Neuronal stem cell (in vitro differentiated cells): ENCODE measurements around the gene PCDHB11.
"Not testable (repeated sequence)": the region's sequence is repeated elsewhere in the genome, so short reads cannot be mapped to it uniquely, and the experiment has no call there.

ENCODE experiments used
- DNase-seq: peaks from one replicate; pipeline ENCODE4 v3.0.0-alpha.2; 2013; ENCODE audit warnings: low spot score
- H2AFZ ChIP-seq: one replicate; pipeline ENCODE4 v1.6.1; 2013; ENCODE audit warnings: mild to moderate bottlenecking, low read length, inconsistent platforms
- H2AK5ac ChIP-seq: 2 replicates; pipeline ENCODE4 v1.6.1; 2013; ENCODE audit warnings: low read depth, mild to moderate bottlenecking, inconsistent platforms, low read length, moderate library complexity, mixed read lengths
- H2BK120ac ChIP-seq: 2 replicates; pipeline ENCODE4 v1.6.1; 2013; ENCODE audit warnings: low read depth, mild to moderate bottlenecking, inconsistent platforms, low read length, moderate library complexity, mixed read lengths
- H2BK12ac ChIP-seq: one replicate; pipeline ENCODE4 v1.6.1; 2013; ENCODE audit warnings: low read length, inconsistent platforms
- H2BK15ac ChIP-seq: 2 replicates; pipeline ENCODE4 v1.6.1; 2013; ENCODE audit warnings: mild to moderate bottlenecking, low read length, inconsistent platforms, mixed read lengths
- H2BK5ac ChIP-seq: one replicate; pipeline ENCODE4 v1.6.1; 2013; ENCODE audit warnings: inconsistent platforms, mild to moderate bottlenecking, low read length, moderate library complexity
- H3K14ac ChIP-seq: one replicate; pipeline ENCODE4 v1.6.1; 2013; ENCODE audit warnings: low read length, inconsistent platforms
- H3K18ac ChIP-seq: 2 replicates; pipeline ENCODE4 v1.6.1; 2013; ENCODE audit warnings: low read length, inconsistent platforms
- H3K23ac ChIP-seq: 2 replicates; pipeline ENCODE4 v1.6.1; 2013; ENCODE audit warnings: low read depth, mild to moderate bottlenecking, mixed read lengths, low read length, inconsistent platforms; ENCODE audit not compliant: poor library complexity
- H3K27ac ChIP-seq: replicated peaks from 3 replicates; pipeline ENCODE4 v1.5.1; 2013; ENCODE audit warnings: low read length, inconsistent platforms
- H3K27me3 ChIP-seq, 3 experiments: 2 replicates each; pipeline ENCODE4 v1.6.1; 2013; ENCODE audit warnings: low read length in 3 of 3, mild to moderate bottlenecking in 2 of 3, inconsistent platforms in 1 of 3, low read depth in 1 of 3, mixed read lengths in 1 of 3, moderate library complexity in 1 of 3; ENCODE audit not compliant: control insufficient read depth in 3 of 3, insufficient read depth in 3 of 3
- H3K36me3 ChIP-seq, 2 donors: replicated peaks in 1 of 2; 2 replicates each; pipeline ENCODE4 v1.6.1; 2013; ENCODE audit warnings: low read length in 2 of 2; ENCODE audit not compliant: control insufficient read depth in 2 of 2, insufficient read depth in 2 of 2
- H3K4ac ChIP-seq: 2 replicates; pipeline ENCODE4 v1.6.1; 2013; ENCODE audit warnings: inconsistent platforms, mild to moderate bottlenecking, low read length, moderate library complexity
- H3K4me1 ChIP-seq, 2 donors: 1 replicate in 1 of 2; 2 replicates in 1 of 2; pipeline ENCODE4 v1.6.1; 2013; ENCODE audit warnings: low read length in 2 of 2, low read depth in 1 of 2; ENCODE audit not compliant: control insufficient read depth in 2 of 2, insufficient read depth in 1 of 2
- H3K4me2 ChIP-seq: one replicate; pipeline ENCODE4 v1.6.1; 2013; ENCODE audit warnings: mild to moderate bottlenecking, low read length, inconsistent platforms; ENCODE audit not compliant: insufficient read depth, poor library complexity, severe bottlenecking
- H3K4me3 ChIP-seq, 2 donors: 2 replicates each; pipeline ENCODE4 v1.5.1; 2013; ENCODE audit warnings: low read length in 2 of 2, mild to moderate bottlenecking in 2 of 2, inconsistent platforms in 1 of 2, moderate library complexity in 1 of 2
- H3K79me1 ChIP-seq: one replicate; pipeline ENCODE4 v1.6.1; 2013; ENCODE audit warnings: low read depth, mild to moderate bottlenecking, inconsistent platforms, low read length, moderate library complexity
- H3K9ac ChIP-seq: one replicate; pipeline ENCODE4 v1.6.1; 2013; ENCODE audit warnings: mild to moderate bottlenecking, low read depth, low read length, inconsistent platforms; ENCODE audit not compliant: poor library complexity
- H3K9me3 ChIP-seq, 2 donors: replicated peaks in 1 of 2; 2 replicates each; pipeline versions ENCODE3 to v1.6.1; 2013; ENCODE audit warnings: low read length in 2 of 2, mild to moderate bottlenecking in 2 of 2, inconsistent platforms in 1 of 2, low read depth in 1 of 2, mixed read lengths in 1 of 2, moderate library complexity in 1 of 2; ENCODE audit not compliant: control insufficient read depth in 2 of 2, insufficient read depth in 1 of 2
- H4K8ac ChIP-seq: one replicate; pipeline ENCODE4 v1.6.1; 2013; ENCODE audit warnings: low read depth, mild to moderate bottlenecking, inconsistent platforms, low read length, moderate library complexity
- H4K91ac ChIP-seq: one replicate; pipeline ENCODE4 v1.6.1; 2013; ENCODE audit warnings: low read length, low read depth, mild to moderate bottlenecking, inconsistent platforms; ENCODE audit not compliant: poor library complexity
- WGBS, 2 donors: extraction: QIAGEN DNeasy Blood & Tissue Kit; methylation state at CpG; one replicate each; pipeline ENCODE4 v1.1.7; 2013; ENCODE audit warnings: missing lambda C conversion rate in 2 of 2, mixed read lengths in 1 of 2; ENCODE audit not compliant: insufficient read length in 2 of 2, insufficient replicate concordance in 1 of 2; ENCODE audit errors: extremely low coverage in 2 of 2; 5-methylcytosine and 5-hydroxymethylcytosine counted together

PCDHB11 gene

GRCh38 chr5:141234109-141234667 is 34.8 kb downstream of the PCDHB11 start:
- H3K14ac ChIP-seq: no peak overlapping the region
- no peak overlapping the region for H2AFZ ChIP-seq
- no peak overlapping the region for H2BK5ac ChIP-seq
- H3K4me1 ChIP-seq: no peaks in the 10 kb centered on the region
- no peak overlapping the region for H3K23ac ChIP-seq
- H3K27me3 ChIP-seq: no peaks in the 10 kb centered on the region
- no peak overlapping the region for H3K4me3 ChIP-seq
- H3K9ac ChIP-seq: no peak overlapping the region
- no peak overlapping the region for H2BK15ac ChIP-seq
- H3K27ac ChIP-seq: no peak overlapping the region
- WGBS, 2 donors: no CpG with 5 or more reads among the region's 15 CpGs
- peaks cover 7 to 29% of the 10 kb centered on the region in 2 donors for H3K9me3 ChIP-seq
- H3K79me1 ChIP-seq: peaks cover 3% of the 10 kb centered on the region
- H2BK120ac ChIP-seq: no peak overlapping the region
- no peak overlapping the region for H4K91ac ChIP-seq
- no peak overlapping the region for H2BK12ac ChIP-seq
- H3K36me3 ChIP-seq: no peaks in the 10 kb centered on the region
- H3K4me2 ChIP-seq: no peak overlapping the region
- H4K8ac ChIP-seq: no peak overlapping the region
- no peak overlapping the region for H3K4ac ChIP-seq
- H3K18ac ChIP-seq: no peak overlapping the region
- H2AK5ac ChIP-seq: no peak overlapping the region
- DNase-seq: no peak

- not testable (repeated sequence) for H3K27ac ChIP-seq, H2BK12ac ChIP-seq, H3K14ac ChIP-seq, H4K91ac ChIP-seq, H2AFZ ChIP-seq, H2AK5ac ChIP-seq, H3K4ac ChIP-seq, H3K4me3 ChIP-seq, H3K4me2 ChIP-seq, H2BK15ac ChIP-seq, H2BK120ac ChIP-seq, H4K8ac ChIP-seq, H2BK5ac ChIP-seq, H3K4me1 ChIP-seq, DNase-seq, H3K79me1 ChIP-seq, H3K23ac ChIP-seq, H3K27me3 ChIP-seq, H3K36me3 ChIP-seq
- WGBS, 2 donors: no CpG with 5 or more reads among the region's 40 CpGs
- peak overlapping the region; percentile 28 for H3K18ac ChIP-seq
- peaks cover 11 to 29% of the 10 kb centered on the region in 2 donors for H3K9me3 ChIP-seq
- peak overlapping the region; percentile 44 for H3K9ac ChIP-seq
Measured at GRCh38 chr5:141235922-141236321, 36.5 kb downstream of the PCDHB11 start.

- WGBS, 2 donors: no CpG with 5 or more reads among the region's 32 CpGs
- Histone ChIP-seq H3K4me2 (no peak overlapping the region), H3K79me1 (peaks cover 3% of the 10 kb centered on the region), H3K4ac (no peak overlapping the region), H2AFZ (no peak overlapping the region), H2BK12ac (no peak overlapping the region), H3K14ac (no peak overlapping the region), H3K9ac (no peak overlapping the region), H2BK120ac (no peak overlapping the region), H3K4me1 (no peaks in the 10 kb centered on the region), H3K9me3 (peaks cover 16 to 31% of the 10 kb centered on the region in 2 donors), H2BK15ac (no peak overlapping the region), H2AK5ac (no peak overlapping the region), H2BK5ac (no peak overlapping the region), H3K4me3 (no peak overlapping the region), H3K36me3 (no peaks in the 10 kb centered on the region), H3K27ac (no peak overlapping the region), H4K91ac (no peak overlapping the region), H4K8ac (no peak overlapping the region), H3K18ac (no peak overlapping the region), H3K27me3 (no peaks in the 10 kb centered on the region), H3K23ac (no peak overlapping the region)
- DNase-seq: no peak
Measured at GRCh38 chr5:141236516-141237313, 37.3 kb downstream of the PCDHB11 start.

- DNase-seq: no peak
- Histone ChIP-seq H2BK120ac (no peak overlapping the region), H2BK5ac (no peak overlapping the region), H2AK5ac (no peak overlapping the region), H3K23ac (no peak overlapping the region), H3K18ac (no peak overlapping the region), H2AFZ (no peak overlapping the region), H3K9me3 (peaks cover 25 to 31% of the 10 kb centered on the region in 2 donors), H3K4me2 (no peak overlapping the region), H2BK12ac (no peak overlapping the region), H4K8ac (no peak overlapping the region), H3K4me1 (no peaks in the 10 kb centered on the region), H3K36me3 (peaks cover 2 to 4% of the 10 kb centered on the region in 2 donors), H3K14ac (no peak overlapping the region), H4K91ac (no peak overlapping the region), H2BK15ac (no peak overlapping the region), H3K27me3 (no peaks in the 10 kb centered on the region), H3K4ac (no peak overlapping the region), H3K9ac (no peak overlapping the region), H3K4me3 (no peak overlapping the region), H3K27ac (no peak overlapping the region), H3K79me1 (peaks cover 1% of the 10 kb centered on the region)
- WGBS, 2 donors: no CpG with 5 or more reads among the region's 43 CpGs
Measured at GRCh38 chr5:141241496-141241895, 42.1 kb downstream of the PCDHB11 start.
